Smooth muscle cell (in vitro differentiated cells): ENCODE data around the gene FBXO4. TPM values are rescaled to one million over a fixed set of nuclear protein-coding genes. Genes with fewer than 3 reads are reported as not detected.

Experiments
- DNase-seq: peaks from one replicate; lab custom pipeline; 2025; ENCODE audit not compliant: unreplicated experiment; lab: John Stamatoyannopoulos, UW
- H2AFZ ChIP-seq: fragments of 200-600 bp; sonication (generic); 2 replicates; pipeline ENCODE4 v1.6.0; 2016; ENCODE audit warnings: antibody characterized with exemption, low read depth, mild to moderate bottlenecking
- H3F3A ChIP-seq: fragments of 200-600 bp; sonication (generic); 2 replicates; pipeline ENCODE4 v1.6.0; 2017; ENCODE audit warnings: antibody characterized with exemption, low read depth
- H3K27ac ChIP-seq: fragments of 200-600 bp; sonication (generic); 2 replicates; pipeline ENCODE4 v1.5.1; 2016; ENCODE audit warnings: low read depth, mild to moderate bottlenecking
- H3K27me3 ChIP-seq: fragments of 200-600 bp; sonication (generic); 2 replicates; pipeline ENCODE4 v1.6.1; 2016; ENCODE audit warnings: low read depth, mild to moderate bottlenecking
- H3K36me3 ChIP-seq: fragments of 200-600 bp; sonication (generic); 2 replicates; pipeline ENCODE4 v1.5.1; 2016; ENCODE audit warnings: low read depth
- H3K4me1 ChIP-seq: fragments of 200-600 bp; sonication (generic); 2 replicates; pipeline ENCODE4 v1.5.1; 2016; ENCODE audit warnings: low read depth
- H3K4me2 ChIP-seq: fragments of 200-600 bp; sonication (generic); 2 replicates; pipeline ENCODE4 v1.6.0; 2016; ENCODE audit warnings: mild to moderate bottlenecking
- H3K4me3 ChIP-seq: fragments of 200-600 bp; sonication (generic); 2 replicates; pipeline ENCODE4 v1.5.1; 2016; ENCODE audit warnings: mild to moderate bottlenecking
- H3K79me2 ChIP-seq: fragments of 200-600 bp; sonication (generic); 2 replicates; pipeline ENCODE4 v1.6.0; 2016; ENCODE audit warnings: low read depth, mild to moderate bottlenecking
- H3K9ac ChIP-seq: fragments of 200-600 bp; sonication (generic); 2 replicates; pipeline ENCODE4 v1.6.0; 2016; ENCODE audit warnings: low read depth
- H3K9me3 ChIP-seq: fragments of 200-600 bp; sonication (generic); replicated peaks from 2 replicates; pipeline ENCODE4 v1.5.1; 2016; ENCODE audit warnings: low read depth
- H4K20me1 ChIP-seq: fragments of 200-600 bp; sonication (generic); 2 replicates; pipeline ENCODE4 v1.6.0; 2016; ENCODE audit warnings: low read depth
- WGBS: methylation state at CpG from one replicate; pipeline ENCODE4 v1.1.7; 2016; ENCODE audit warnings: low lambda C conversion rate; 5-methylcytosine and 5-hydroxymethylcytosine counted together
- polyA plus RNA-seq: library from polyadenylated mRNA; unstranded; fragments of >200 nt; fragmentation: Nextera tagmentation; extraction: Ambion mirVana; gene quantifications from 2 replicates; pipeline ENCODE4 v1.2.1, GENCODE V29; 2016
- total RNA-seq: library from RNA; depleted of rRNA; stranded (reverse); fragments of >200 nt; gene quantifications from 2 replicates; pipeline ENCODE4 v1.2.3, GENCODE V29; 2014
- TF ChIP-seq, protein P1 (sequence below): fragments of 200-600 bp; sonication (generic); IDR thresholded peaks from 2 replicates; pipeline ENCODE4 v1.5.1; 2017; ENCODE audit warnings: borderline replicate concordance, mild to moderate bottlenecking, antibody characterized with exemption; ENCODE audit not compliant: insufficient read depth, poor library complexity, severe bottlenecking

Gene FBXO4
- total and polyA plus RNA-seq, 2 experiments from 2014 or later: 10.3 to 22.9 TPM

DNA sequence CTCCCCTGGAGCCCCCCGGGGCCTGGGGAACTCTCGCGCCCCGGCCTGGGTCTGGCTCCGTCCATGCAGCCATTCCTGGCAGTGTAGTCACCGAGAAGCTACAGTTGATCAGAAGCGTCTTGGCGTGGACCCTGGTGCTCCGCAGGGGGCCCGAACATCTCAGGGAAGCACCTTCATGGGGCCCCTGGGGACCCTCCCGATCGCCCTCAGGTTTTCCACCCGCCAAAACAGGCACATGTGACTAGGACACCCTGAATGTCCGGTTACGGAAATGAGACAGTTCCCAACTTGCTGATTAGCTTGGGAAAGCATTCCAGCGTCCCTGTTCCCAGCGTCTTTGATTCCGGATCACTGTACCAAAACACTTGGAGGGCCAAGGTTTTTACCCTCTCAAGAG, 472 bp downstream of the FBXO4 start:
- H3K27ac ChIP-seq: peak overlapping the region; percentile 82
- H3K4me3 ChIP-seq: peak overlapping the region; percentile 73
- H2AFZ ChIP-seq: peak overlapping the region; percentile 94
- no peaks in the 10 kb centered on the region for H4K20me1 ChIP-seq
- H3K27me3 ChIP-seq: no peaks in the 10 kb centered on the region
- no peaks in the 10 kb centered on the region for H3F3A ChIP-seq
- no peaks in the 10 kb centered on the region for H3K36me3 ChIP-seq
- TF ChIP-seq, protein P1, sequence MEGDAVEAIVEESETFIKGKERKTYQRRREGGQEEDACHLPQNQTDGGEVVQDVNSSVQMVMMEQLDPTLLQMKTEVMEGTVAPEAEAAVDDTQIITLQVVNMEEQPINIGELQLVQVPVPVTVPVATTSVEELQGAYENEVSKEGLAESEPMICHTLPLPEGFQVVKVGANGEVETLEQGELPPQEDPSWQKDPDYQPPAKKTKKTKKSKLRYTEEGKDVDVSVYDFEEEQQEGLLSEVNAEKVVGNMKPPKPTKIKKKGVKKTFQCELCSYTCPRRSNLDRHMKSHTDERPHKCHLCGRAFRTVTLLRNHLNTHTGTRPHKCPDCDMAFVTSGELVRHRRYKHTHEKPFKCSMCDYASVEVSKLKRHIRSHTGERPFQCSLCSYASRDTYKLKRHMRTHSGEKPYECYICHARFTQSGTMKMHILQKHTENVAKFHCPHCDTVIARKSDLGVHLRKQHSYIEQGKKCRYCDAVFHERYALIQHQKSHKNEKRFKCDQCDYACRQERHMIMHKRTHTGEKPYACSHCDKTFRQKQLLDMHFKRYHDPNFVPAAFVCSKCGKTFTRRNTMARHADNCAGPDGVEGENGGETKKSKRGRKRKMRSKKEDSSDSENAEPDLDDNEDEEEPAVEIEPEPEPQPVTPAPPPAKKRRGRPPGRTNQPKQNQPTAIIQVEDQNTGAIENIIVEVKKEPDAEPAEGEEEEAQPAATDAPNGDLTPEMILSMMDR: no peak
- WGBS: 19% methylated on average over 18 of the region's 18 CpGs
- no peaks in the 10 kb centered on the region for H3K9me3 ChIP-seq
- no peaks in the 10 kb centered on the region for H3K79me2 ChIP-seq
- peak overlapping the region; percentile 92 for H3K9ac ChIP-seq
- no peak for DNase-seq
- H3K4me1 ChIP-seq: no peaks in the 10 kb centered on the region
- H3K4me2 ChIP-seq: peak overlapping the region; percentile 92

DNA sequence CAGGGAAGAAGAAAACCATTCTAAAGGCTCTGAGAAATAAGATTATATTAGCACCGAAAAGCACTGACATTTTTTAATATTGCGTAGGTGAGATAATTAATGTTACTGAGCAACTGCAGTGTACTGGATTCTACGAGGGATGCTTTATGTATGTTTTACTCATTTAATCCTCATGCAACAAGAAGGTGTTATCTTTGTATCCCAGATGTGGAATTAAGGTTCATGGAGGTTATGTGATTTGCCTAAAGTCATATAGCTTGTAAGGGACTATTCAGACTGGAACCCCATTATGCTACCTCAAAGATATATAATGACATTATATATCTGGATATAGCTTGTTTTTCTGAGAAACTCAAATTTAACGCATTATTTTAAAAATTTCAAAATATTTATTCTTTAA, 2.5 kb downstream of the FBXO4 start:
- Histone ChIP-seq H4K20me1 (no peaks in the 10 kb centered on the region), H3K9me3 (no peaks in the 10 kb centered on the region), H3F3A (no peaks in the 10 kb centered on the region), H3K27me3 (no peaks in the 10 kb centered on the region), H3K27ac (no peak overlapping the region), H3K79me2 (no peaks in the 10 kb centered on the region), H3K9ac (no peak overlapping the region), H2AFZ (no peak overlapping the region), H3K4me2 (no peak overlapping the region), H3K36me3 (no peaks in the 10 kb centered on the region), H3K4me1 (no peaks in the 10 kb centered on the region), H3K4me3 (no peak overlapping the region)
- no peak for DNase-seq
- TF ChIP-seq, protein P1: no peak
- 95% methylated on average over 4 of the region's 4 CpGs for WGBS

DNA sequence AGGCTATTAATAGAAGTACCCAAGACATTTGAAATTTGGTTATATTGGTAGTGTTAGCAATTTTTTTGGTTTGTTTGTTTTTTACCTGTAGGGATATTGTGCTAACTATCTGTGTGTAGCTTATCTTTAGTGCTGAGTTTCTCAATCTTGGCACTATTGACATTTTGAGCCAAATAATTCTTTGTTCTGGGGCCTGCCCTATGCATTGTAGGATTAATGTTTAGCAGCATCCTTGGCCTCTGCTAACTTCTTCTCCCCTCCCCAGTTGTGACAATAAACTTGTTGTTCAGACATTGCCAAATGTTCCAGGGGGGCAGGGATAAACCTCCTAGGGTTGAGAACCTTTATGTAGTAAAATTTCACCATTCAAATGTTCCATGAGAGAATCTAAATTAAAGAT, 4.0 kb downstream of the FBXO4 start:
- no peak for DNase-seq
- Histone ChIP-seq H3K4me2 (no peak overlapping the region), H3K27me3 (no peaks in the 10 kb centered on the region), H3K36me3 (peaks cover 5% of the 10 kb centered on the region), H3K79me2 (no peaks in the 10 kb centered on the region), H3K4me3 (no peak overlapping the region), H4K20me1 (no peaks in the 10 kb centered on the region), H3K9ac (no peak overlapping the region), H3K9me3 (no peaks in the 10 kb centered on the region), H2AFZ (no peak overlapping the region), H3K27ac (no peak overlapping the region), H3F3A (no peaks in the 10 kb centered on the region), H3K4me1 (no peaks in the 10 kb centered on the region)
- TF ChIP-seq, protein P1: no peak

DNA sequence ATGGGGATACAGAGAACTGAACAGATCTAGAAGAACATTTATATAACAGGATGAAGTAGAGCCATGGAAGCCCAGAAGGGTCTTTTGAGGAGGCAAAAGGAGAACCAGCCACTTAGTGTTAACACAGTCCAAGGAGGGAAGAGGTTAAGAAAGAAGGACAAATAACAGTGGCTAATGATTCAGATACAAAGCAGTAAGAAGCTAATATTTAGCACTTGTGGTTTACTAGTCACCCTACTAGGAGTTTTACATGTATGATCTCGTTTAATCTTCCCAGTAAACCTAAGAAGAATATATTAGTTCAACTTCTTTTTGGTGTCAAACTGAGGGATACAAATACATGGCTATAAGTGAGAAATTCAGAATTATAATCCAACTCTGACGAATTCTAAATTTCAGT, 7.7 kb downstream of the FBXO4 start:
- TF ChIP-seq, protein P1: no peak
- H3K79me2 ChIP-seq: no peaks in the 10 kb centered on the region
- H3K4me3 ChIP-seq: no peak overlapping the region
- H3K9me3 ChIP-seq: no peaks in the 10 kb centered on the region
- H3K36me3 ChIP-seq: peaks cover 8% of the 10 kb centered on the region
- no peak overlapping the region for H3K27ac ChIP-seq
- no peaks in the 10 kb centered on the region for H3K4me1 ChIP-seq
- no peaks in the 10 kb centered on the region for H3F3A ChIP-seq
- WGBS: 85% methylated on average over 2 of the region's 2 CpGs
- no peak for DNase-seq
- no peak overlapping the region for H3K9ac ChIP-seq
- no peak overlapping the region for H3K4me2 ChIP-seq
- H2AFZ ChIP-seq: no peak overlapping the region
- no peaks in the 10 kb centered on the region for H3K27me3 ChIP-seq
- H4K20me1 ChIP-seq: no peaks in the 10 kb centered on the region
